ENCODE data around the gene RGMA.

The RGMA gene

DNA sequence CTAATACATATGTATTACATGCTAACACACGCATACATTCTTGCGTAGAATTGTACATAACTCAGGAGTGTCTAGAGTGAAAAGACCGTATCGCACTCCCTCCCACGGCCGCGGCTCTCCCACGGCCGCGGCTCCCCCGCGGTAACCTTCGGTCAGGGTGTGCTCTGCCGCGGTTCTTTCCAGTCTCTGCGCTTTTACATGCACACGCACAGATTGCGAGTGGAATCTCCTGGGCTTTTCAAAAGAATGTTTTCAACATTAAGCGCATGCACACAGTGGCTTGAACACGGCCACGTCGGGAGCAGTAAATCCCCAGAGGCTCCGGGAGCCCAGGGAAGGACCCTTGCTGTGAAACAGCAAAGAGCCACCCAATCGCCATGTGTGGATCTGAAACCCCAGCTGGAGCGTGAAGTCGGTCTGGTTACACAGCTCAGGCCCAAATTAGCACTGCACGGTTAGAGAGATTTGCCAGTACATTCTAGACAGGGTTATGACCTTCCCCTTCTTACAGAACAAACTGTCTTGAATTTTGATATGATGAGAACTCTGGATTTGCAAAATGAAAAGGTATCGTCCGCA, 805 bp upstream of the RGMA start:
- no peak for DNase-seq

DNA sequence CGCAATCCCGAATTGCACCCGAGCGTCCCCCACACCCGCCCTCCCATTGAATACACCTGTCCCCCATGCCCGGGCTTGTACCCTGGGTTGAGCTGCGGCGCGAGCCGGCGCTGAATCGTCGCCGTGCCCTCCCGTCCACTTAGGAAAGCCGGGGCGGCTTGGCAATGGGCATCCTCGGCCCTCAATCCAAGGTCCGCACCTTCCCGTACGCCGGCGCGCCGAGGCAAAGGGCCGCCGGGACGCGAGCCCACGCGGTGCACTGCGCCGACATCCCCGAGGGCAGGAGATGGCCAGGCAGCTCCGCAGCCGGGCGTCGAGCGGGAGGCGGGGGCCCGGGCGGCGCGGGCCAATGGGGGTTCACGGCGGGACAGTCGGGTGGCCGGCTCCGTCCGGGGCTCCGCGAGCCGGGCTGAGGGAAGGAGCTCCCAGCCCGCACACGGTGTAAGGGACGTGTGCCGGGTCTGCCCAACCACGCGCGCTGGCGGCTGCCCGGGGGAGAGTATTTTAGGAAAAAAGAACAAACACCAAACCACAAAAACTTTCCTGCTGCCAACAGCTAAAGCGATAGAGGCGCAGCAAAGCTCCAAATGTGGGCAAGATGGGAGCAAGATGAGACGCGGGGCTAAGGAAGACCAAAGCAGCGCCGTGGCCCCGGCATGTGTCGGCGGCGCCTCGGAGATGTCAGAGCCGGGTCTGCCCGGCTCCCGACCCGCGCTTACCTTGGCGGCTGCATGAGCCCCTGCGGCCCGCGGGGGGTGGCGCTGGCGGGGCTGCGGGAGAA, 621 bp downstream of the RGMA start:
- no peak for DNase-seq

DNA sequence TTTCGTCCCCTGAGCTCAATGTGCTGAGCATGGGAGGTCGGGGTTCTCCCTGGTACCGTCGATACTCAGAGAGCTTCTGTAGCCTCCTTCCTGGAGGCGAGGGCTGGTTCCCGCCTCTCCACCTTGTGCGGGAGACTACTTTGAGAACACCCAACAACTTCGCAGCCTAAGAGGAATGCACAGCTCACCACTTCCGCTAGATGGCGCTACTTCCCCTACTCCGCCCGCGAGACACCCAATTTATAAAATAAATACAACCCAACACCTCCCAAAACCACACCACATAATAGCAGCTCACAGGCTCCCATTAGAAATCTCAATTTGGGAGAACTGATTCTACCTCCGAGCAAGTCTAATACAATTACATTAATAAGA, 1.2 kb downstream of the RGMA start:
- peak; percentile 34 for DNase-seq

DNA sequence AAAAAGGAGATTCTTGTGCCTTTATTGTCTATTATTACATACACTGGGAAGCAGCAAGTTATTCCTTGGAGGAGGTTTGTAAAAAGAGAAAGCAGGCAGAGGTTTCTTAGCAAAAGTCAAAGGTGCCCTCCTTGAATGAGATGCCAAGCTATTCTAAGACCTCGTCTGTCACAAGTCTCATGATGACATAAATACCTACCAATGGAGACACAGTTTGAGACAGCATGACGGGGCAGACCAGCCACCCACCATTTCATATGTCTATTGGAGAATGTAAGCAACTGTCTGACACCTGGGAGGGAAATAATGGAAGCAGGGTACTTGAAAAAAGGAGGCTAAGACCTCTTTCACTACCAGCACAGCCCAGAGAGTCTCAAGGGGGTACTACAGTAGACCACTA, 2.2 kb downstream of the RGMA start:
- DNase-seq: no peak

DNA sequence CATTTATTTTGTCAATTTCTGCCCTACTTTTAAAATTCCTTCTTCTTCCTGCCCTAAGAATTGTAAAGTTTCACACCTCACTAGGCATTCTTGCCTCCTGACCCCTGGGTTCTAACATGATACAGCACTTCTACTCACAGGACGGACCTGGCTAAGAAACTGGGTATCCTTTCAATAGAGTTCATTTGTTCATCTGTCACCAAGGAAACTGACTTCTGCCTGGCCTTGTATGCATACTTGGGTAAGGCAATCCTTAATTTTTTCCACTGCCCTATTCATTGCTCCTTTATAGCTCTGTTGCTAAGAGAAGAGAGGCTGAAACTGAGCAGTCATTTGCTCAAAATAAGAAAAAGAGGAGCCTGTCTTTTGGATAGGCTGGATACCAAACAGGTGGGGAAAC, 3.3 kb downstream of the RGMA start:
- DNase-seq: no peak

DNA sequence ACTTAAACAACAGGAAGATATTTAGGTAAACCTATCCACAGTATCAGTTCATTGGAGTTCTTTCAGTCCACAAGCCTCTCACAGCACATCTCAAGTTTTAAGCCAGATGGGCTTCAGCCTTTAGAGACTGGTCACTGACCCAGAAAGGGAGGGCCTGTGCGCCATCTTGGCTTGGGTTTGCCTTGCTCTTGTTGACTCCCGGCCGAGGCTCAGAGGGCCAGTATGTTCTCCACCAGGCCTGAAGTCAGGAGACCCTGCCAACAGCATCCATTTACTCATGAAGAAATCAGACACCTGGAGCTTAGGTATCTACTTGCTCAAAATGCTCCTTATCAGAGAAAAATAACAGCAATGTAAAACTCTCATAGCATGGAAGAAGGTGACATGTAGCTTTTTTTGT, 6.2 kb downstream of the RGMA start:
- no peak for DNase-seq

DNA sequence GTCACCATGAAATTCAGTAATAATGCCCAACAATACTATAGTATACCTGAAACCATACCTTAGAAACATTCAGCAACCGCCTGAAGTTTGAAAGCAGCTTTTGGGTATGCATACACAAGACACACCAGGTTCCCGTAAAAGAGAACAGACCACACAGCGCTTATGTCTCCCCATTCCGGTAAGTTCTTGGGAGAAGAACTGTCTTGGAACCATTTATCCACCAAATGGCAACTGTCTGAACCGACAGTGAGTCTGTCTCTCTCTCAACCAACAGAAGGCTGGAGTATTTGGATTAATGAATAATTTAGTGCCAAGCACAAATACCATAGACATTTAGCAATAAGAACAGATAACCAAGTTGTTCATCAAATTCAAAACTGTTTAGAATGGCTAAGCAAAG, 7.6 kb downstream of the RGMA start:
- no peak for DNase-seq

DNA sequence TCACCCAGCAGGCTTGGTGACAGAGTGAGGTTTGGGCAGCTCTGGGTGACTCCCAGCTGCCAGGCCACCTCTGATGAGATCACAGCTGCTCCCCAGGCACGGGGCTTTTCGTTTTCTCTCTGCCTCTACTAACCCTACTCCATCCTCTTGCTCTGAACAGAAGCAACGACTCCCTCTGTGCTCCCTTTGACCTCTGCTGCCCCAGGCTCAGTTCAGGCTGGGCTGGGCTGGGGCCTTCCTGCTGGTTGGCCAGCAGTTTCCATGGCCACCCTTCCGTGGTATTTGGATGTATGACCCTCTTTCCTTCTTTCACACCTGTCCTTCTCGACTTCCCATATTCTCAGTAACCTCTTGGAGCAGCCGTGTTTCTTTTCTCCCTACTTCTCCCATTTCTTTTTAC, 8.6 kb downstream of the RGMA start:
- no peak for DNase-seq

DNA sequence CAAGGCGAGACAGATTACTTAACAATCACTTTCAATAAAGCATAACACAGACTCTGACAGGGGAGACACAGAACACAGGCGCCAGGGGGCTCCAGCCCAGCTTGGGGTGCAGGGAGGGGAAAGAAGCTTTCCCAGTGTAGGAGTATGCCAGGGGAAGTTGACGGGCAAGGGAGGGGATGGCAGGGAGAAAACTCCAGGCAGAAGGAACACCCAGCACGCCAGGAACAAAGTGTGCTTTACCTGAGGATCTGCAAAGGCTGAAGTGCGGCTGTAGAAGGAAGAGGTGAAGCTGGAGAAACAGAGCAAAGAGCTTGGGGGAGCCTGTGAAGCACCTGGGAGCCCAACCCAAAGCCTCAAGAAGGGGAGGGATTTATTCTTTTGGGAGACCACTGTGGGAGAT, 12.1 kb downstream of the RGMA start:
- no peak for DNase-seq

DNA sequence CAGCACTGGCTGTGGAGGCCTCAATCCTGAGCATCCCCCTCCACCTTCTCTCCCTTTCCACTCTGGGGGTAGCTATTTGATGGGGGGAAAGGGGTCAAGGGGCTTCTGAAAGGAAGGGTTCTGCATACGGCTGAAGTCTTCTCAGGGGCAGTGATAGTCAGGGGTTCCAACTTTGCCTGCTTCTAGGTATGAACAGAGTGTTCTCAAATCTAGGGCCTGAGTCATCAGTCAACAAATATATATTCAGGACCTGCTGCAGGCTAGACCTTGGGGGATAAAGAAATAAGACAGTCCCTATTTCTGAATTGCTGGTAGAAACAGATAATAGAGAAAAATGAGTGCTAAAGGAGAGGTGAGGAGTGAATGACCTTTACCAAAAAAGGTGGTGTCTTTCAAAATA, 12.8 kb downstream of the RGMA start:
- no peak for DNase-seq

DNA sequence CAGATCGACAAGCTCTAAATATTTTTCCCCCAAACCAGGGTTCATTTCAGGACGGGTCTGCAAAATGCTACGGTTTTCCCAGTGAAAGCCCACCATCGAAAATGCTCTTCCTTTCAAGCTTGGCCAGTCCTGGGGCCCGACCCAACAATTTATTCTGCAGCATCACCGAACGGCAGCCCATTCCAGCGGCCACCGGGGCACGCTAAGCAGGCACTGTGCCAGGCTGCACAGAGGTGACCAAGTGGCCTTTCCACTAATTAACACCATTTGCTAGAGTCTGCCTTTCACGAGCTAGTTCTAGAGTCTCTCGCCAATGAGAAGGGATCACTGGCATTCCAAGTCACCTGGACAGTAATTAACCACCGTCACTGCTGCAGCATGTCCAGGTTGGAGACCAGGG, 14.4 kb downstream of the RGMA start:
- DNase-seq: no peak

DNA sequence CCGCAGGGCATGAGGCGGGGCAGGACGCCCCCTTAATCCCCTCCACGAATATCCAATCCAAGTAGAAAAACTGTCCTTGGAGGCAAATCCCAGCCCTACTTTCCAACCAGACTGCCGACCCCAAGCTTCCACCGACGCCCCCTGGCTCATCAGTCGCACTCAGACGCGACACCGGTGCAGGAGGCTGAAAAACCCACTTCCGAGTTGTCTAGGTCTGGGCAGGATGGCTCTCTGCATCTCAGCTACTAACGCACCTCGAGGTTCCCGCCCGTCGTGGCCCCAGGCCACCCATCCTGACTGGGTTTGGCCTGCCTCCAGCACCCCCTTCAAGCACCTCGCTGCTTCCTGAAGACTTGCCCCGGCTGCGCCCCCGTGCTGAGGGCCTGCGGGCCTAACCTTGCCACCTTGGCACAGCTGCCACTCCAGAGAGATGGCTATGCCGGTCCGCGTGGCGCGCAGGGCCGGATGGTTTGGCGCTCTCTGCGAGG, 15.5 kb downstream of the RGMA start:
- no peak for DNase-seq

DNA sequence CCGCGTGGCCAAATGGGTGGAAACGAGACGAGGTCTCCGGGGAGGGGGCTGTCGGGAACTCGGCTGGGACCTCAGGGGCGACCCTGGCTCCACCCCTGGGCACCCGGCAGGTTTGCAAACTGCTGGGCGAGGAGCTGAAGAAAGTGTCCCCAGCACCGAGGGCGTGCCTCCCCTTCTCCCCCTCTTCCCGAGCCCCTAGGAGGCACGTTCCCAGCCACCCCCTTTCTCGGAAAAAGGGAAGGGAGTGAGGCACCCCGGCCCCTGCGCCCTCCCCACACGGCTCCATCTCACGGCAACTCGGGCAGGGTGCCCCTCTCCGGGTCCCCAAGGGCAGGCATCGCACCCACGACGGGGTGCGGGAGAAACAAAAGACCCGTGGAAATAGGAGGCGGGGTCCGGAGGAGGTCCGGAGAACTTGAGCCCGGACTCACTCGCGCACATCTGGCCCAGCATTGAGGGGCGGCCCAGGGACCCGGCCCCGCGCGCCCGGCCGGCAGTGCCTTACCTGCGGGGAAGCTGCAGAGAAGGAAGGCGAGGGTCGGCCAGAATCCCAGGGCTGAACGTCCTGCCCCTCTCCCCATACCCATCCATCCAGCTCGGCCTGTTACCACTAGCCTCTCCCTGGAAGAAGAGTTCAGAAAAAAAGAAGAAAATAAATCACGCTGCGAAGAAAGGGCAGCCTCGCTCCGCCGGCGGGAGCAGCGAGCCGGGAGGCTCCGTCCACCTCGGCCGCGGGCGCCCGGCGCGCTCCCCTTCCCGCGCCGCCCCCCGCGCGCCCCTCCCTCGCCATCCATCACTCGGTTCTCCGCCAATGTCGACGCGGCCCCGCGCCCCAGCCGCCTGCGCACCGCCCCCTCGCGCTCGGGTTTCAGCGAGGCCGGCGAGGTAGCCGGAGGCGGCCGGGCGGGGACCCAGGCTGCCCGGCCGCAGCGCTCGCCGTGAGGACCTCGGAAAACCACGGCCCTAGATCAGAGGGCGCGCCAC, 16.3 kb downstream of the RGMA start:
- DNase-seq: peak; percentile 46

DNA sequence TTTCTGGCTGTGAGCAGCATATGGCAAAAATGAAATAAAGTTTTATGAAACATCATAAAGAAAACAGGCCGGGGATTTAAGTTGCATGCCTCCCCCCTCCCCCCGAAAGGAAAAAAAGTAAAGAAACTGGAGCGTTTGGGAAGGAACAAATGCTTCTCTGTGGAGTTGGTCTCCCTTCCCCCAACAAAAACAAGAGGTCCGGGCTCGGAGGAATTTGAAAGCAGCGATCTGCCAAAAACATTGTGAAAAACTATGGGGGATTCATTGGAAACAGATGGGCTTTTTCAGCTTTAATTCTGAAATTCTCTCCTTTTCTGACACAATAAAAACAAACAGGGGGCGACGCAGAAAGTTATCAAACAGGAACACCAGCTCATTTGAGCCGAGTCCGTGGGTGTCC, 17.0 kb downstream of the RGMA start:
- DNase-seq: no peak

DNA sequence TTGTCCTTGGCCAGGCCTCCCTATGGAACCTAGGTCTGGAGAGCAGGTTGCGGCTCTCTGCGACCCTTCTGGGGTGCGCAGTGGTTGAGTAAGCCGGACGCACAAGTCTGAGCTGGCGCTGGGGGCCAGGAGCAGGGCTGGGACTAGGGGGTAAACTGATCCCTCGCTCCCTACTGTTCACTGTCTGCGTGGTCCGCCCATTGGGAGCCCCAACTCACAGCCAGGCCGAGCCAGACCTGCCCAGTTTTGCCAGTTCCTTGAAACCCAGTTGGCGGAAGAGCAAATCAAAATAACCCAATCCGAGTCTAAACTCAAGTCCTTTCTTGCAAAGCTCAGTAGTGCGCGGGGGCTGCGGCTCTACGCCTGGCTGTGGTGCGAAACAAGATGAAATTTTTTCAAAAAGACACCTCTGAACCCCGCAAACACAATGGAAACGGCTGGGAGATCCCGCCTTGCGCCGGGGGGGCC, 17.5 kb downstream of the RGMA start:
- DNase-seq: no peak

DNA sequence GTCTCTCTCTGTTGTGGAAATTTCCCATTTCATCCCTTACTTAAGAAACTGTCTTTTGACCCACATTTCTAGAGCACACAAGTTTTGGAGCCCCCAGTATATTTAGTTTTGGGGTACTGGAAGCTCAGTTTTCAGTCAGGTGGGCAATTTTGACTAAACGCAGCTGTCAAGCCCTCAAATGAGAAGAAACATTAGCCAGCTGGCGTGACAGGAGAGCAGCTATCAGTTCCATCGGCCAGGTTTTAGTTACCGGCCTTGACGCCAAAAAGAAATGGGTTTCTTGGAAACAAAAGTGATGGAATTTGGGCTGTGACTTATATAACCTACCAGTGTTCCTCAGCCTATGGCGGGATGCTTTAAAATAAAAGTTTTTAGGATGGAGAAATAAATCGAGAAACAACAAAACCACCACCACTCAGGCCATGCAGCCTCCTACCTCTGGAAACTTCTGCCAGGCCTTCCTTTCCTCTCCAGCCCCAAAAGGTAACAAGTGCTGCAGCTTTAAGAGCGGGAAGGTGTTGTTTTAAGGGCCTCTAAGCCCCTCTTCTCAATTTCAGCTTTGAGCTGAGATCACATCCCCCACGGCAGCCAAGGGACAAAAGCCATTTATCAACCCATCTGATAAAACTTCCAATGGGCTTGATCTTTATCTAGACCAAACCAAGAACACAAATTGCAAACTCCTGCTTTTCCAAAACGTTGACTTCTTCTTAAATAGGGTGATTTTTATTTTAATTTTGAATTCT, 18.3 kb downstream of the RGMA start:
- no peak for DNase-seq

DNA sequence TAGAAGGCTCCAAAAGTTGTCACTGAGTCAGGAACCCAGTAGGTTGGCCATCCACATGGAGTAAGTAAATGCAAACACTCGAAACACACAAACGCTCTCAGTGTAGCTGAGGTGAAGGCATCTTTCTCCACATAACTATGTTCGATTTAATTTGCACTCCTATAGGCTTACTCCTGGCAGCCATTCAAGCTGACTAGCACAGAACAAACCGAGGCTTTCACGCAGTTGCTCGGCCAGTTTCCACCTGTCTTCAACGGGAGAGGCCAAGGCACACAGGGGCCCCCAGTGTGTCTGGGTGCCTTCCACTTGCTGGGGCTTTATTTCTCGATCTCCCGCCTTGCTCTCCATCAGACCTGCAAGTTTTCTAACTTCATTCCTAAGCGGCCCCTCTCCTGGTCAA, 18.9 kb downstream of the RGMA start:
- no peak for DNase-seq

DNA sequence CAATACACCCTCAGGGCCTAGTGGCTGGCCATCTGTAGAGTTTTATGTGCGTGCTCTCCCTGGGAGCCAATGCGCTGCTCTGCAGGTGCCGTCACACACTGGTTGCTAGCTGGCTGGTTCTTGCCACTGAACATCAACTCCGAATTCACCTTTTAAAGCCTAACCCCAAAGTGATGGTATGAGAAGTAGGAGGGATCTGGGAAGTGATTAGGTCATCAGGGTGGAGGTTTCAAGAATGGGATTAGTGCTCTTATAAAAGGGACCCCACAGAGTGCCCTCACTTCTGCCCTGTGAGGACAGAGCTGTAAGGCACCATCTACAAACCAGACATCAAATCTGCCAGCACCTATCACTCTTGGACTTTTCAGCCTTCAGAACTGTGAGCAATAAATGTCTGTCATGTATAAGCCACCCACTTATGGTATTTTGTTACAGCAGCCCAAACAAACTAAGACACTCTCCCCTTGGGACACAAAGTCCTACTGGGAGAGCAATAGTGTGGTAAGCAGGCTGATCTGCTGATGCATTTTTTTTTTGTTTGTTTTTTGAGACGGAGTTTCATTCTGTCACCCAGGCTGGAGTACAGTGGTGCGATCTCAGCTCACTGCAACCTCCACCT, 20.3 kb downstream of the RGMA start:
- DNase-seq: no peak

DNA sequence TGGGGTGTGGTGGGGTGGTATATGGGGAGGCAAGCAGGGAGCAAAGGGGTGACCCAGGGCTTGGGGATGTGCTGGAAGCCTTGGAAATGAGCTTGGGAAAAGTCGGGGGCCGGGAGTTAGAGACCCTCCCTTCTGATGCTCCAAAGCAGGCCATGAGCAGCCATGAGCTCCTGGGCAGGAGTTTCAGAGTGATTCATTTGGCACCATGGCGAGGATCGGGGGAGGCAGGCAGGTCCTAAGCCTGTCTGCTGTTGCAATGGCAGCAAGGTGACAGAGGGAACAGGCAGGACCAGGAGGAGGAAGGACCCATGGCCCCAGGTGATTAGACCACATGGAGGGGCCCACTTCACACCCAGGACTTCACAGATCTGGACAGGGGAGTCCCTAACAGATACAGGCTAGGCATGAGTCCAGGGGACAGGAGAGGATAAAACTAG, 21.3 kb downstream of the RGMA start:
- DNase-seq: no peak

DNA sequence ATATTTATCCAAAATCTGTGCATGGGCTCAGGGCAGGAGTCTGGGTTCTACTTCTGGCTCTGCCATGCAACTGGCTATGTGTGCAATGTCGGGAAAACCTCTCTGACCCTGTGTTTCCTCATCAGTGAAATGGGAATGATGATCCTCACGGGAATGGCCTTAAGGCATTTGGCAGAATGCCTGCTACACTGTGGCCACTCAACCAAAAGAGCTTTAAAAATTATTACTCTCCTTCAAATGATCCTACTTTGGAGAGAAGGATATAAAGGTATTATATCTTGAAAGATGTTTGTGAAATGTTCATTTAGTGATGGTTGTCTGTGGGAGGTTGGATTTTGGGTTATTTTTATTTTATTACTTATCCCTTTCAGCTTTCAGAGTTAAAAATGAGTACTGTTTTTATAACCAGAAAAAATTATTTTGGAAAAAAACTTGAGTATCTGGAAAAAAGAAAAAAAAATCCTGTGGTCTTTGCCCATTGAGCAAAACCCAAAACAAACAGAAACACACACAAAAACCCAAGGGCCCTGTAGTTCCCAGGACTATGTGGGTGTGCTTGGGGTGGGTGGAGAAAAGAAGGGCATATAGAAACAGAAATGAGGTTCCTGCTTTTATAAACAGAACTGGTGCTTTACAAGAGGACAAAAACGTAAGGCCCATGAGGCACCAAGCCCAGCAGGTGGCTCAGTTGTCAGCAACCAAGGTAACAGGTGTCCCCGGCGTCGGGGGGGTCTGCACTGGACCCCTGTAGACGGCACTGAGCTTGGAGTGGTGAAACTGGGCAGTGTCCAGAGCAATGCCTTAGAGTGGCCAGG, 22.0 kb downstream of the RGMA start:
- DNase-seq: no peak

DNA sequence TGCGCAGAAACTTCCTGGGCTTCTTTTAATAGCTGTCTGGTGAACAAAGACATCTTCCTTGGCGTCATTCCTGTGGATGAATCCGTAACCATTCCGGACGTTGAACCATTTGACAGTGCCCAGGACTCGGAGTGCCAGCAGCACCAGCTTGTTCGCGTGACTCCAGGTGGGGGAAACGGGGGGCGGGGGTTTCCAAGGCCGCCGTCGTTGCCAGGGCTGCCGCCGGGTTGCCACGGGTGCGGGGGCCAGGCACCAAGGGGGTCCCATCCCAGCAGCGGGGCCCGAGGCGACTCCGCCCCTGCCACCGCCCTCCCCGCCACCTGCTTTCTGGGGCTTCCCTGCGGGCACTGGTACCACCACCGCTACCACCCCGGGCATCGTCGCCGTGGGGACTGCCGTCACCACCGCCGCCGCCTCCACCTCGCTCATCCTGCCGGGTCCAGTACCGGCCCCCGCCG, 22.8 kb downstream of the RGMA start:
- no peak for DNase-seq

Measured in NCI-H1105 (cell line).